Tibial nerve (tissue), 4 donors: Measurements from ENCODE around the gene ANKH.

Source experiments
- EP300 ChIP-seq, 2 donors: sonication (generic); formaldehyde crosslinking; IDR thresholded peaks; one replicate each; pipeline ENCODE4 v1.6.1; 2017; ENCODE audit warnings: antibody characterized with exemption in 2 of 2, mild to moderate bottlenecking in 1 of 2
- POLR2A ChIP-seq, 2 donors: fragments of 450-650 bp; IDR thresholded peaks; one replicate each; pipeline ENCODE4 v1.6.1; 2017; ENCODE audit warnings: antibody characterized with exemption in 2 of 2, mild to moderate bottlenecking in 2 of 2, moderate library complexity in 2 of 2
- TF ChIP-seq, protein P1 (sequence below), 5 experiments: fragments of 200-600 bp in 3 of 5; fragments of 450-650 bp in 2 of 5; sonication (generic) in 3 of 5; IDR thresholded peaks; one replicate each; pipeline ENCODE4 v1.5.1; 2016 to 2019; ENCODE audit warnings: antibody characterized with exemption in 5 of 5, mild to moderate bottlenecking in 3 of 5, moderate library complexity in 2 of 5

DNA sequence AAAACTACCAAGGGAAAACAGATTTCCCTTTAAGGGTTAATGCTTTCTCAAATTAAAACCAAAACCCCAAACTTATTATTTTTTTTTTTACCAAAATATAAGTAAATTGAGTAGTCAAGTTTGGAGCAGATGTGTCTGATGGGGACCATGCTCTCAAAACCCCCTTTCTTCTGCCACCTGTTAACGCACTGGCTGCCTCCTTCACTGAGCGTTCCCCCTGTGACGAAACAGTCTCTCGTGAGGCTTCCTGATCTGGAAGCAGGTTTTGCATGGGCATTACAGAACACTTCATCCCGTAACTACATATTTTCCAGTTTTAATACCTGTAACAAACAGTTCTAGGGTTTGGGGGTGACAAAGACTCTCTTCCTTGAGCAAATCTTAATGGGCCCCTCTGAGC is 59.4 kb downstream of the ANKH start:
- TF ChIP-seq, protein P1, sequence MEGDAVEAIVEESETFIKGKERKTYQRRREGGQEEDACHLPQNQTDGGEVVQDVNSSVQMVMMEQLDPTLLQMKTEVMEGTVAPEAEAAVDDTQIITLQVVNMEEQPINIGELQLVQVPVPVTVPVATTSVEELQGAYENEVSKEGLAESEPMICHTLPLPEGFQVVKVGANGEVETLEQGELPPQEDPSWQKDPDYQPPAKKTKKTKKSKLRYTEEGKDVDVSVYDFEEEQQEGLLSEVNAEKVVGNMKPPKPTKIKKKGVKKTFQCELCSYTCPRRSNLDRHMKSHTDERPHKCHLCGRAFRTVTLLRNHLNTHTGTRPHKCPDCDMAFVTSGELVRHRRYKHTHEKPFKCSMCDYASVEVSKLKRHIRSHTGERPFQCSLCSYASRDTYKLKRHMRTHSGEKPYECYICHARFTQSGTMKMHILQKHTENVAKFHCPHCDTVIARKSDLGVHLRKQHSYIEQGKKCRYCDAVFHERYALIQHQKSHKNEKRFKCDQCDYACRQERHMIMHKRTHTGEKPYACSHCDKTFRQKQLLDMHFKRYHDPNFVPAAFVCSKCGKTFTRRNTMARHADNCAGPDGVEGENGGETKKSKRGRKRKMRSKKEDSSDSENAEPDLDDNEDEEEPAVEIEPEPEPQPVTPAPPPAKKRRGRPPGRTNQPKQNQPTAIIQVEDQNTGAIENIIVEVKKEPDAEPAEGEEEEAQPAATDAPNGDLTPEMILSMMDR (IDR thresholded peaks at IDR 0.05) = no peak
- TF ChIP-seq POLR2A (IDR thresholded peaks at IDR 0.05) (no peak), EP300 (IDR thresholded peaks at IDR 0.05) (no peak)
